Transverse colon (tissue), 4 donors: ENCODE data around the gene ZDHHC19.

Experiments
- CTCF ChIP-seq, 5 experiments: fragments of 200-600 bp in 3 of 5; fragments of 450-650 bp in 2 of 5; sonication (generic) in 3 of 5; IDR thresholded peaks; 1 replicate in 2 of 5; 2 replicates in 3 of 5; pipeline ENCODE4 v1.5.1; 2016 to 2017; ENCODE audit warnings: antibody characterized with exemption in 5 of 5, inconsistent platforms in 3 of 5, mild to moderate bottlenecking in 2 of 5, moderate library complexity in 1 of 5
- POLR2AphosphoS5 ChIP-seq, 3 donors: sonication (generic); formaldehyde crosslinking; IDR thresholded peaks; one replicate each; pipeline ENCODE4 v1.6.1; 2016; ENCODE audit warnings: antibody characterized with exemption in 3 of 3

GRCh38 chr3:196175722-196176121, 35.5 kb downstream of the ZDHHC19 start:
- TF ChIP-seq CTCF (IDR thresholded peaks at IDR 0.05) (no peak), POLR2AphosphoS5 (IDR thresholded peaks at IDR 0.05) (no peak)
